Measurements from ENCODE around the gene CDC42BPB. TPM values are rescaled to one million over a fixed set of nuclear protein-coding genes. Genes with fewer than 3 reads are reported as not detected.

CDC42BPB gene
- total RNA-seq, 1 donor from 2014 or later, result 187 TPM

DNA sequence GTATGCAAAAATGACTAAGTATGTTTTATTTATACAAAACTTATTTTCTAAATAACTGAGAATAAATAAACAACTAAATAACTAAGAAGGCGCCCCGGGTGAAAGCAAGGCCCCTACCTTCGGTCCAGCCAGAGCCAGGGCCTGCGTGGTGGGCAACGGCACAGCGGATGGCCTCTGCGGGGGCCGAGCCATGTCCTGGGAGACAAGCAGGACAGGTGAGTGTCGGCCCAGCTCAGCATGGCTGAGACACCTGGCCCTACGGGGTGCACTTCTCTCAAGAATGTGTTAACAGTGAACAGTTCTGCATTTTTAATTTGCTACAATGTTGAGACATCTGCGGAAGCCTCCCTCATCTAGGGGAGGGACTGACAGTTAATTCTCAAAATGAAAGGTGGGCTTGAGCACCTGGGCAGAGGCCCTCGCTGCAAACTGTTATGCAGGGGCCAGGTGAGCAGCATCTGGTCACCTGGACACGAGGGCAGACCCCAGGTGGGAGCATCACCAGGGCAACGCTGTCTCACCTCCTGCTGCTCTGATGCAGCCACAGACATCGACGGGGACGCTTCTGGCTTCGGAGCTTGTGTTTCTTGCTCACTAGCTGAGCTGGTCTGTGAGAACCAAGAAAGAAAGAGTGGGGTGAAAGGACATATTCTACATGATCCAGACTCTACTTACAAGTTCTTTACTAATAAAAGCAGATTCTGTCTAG lies 103.1 kb downstream of the CDC42BPB start:
- no peak for DNase-seq (ENCODE audit: low spot score)
- Mint-ChIP-seq H3K4me3 (ENCODE audit: unreplicated experiment) (no peak overlapping the region), H3K9me3 (ENCODE audit: unreplicated experiment) (no peaks in the 10 kb centered on the region), H3K27ac (ENCODE audit: unreplicated experiment) (no peak overlapping the region), H3K36me3 (ENCODE audit: low read depth, unreplicated experiment) (peaks cover 51% of the 10 kb centered on the region), H3K27me3 (ENCODE audit: unreplicated experiment) (peaks cover 19% of the 10 kb centered on the region), H3K4me1 (ENCODE audit: unreplicated experiment) (no peaks in the 10 kb centered on the region)
- no peak for TF ChIP-seq CTCF (IDR thresholded peaks at IDR 0.05; ENCODE audit: unreplicated experiment)

GRCh38 chr14:102953100-102953499 lies 104.2 kb downstream of the CDC42BPB start:
- no peak for TF ChIP-seq CTCF (IDR thresholded peaks at IDR 0.05; ENCODE audit: unreplicated experiment)
- Mint-ChIP-seq H3K27ac (ENCODE audit: unreplicated experiment) (no peak overlapping the region), H3K9me3 (ENCODE audit: unreplicated experiment) (no peaks in the 10 kb centered on the region), H3K36me3 (ENCODE audit: low read depth, unreplicated experiment) (peaks cover 52% of the 10 kb centered on the region), H3K4me1 (ENCODE audit: unreplicated experiment) (no peaks in the 10 kb centered on the region), H3K4me3 (ENCODE audit: unreplicated experiment) (no peak overlapping the region), H3K27me3 (ENCODE audit: unreplicated experiment) (peaks cover 19% of the 10 kb centered on the region)
- DNase-seq (ENCODE audit: low spot score), result no peak

GRCh38 chr14:102952276-102952675 lies 105.1 kb downstream of the CDC42BPB start:
- peaks cover 51% of the 10 kb centered on the region for H3K36me3 Mint-ChIP-seq (ENCODE audit: low read depth, unreplicated experiment)
- no peaks in the 10 kb centered on the region for H3K4me1 Mint-ChIP-seq (ENCODE audit: unreplicated experiment)
- H3K4me3 Mint-ChIP-seq (ENCODE audit: unreplicated experiment), result no peak overlapping the region
- H3K27me3 Mint-ChIP-seq (ENCODE audit: unreplicated experiment), result peaks cover 22% of the 10 kb centered on the region
- no peak for TF ChIP-seq CTCF (IDR thresholded peaks at IDR 0.05; ENCODE audit: unreplicated experiment)
- DNase-seq (ENCODE audit: low spot score), result no peak
- no peak overlapping the region for H3K27ac Mint-ChIP-seq (ENCODE audit: unreplicated experiment)
- no peaks in the 10 kb centered on the region for H3K9me3 Mint-ChIP-seq (ENCODE audit: unreplicated experiment)

GRCh38 chr14:102951799-102952198 lies 105.5 kb downstream of the CDC42BPB start:
- H3K9me3 Mint-ChIP-seq (ENCODE audit: unreplicated experiment), result no peaks in the 10 kb centered on the region
- no peaks in the 10 kb centered on the region for H3K4me1 Mint-ChIP-seq (ENCODE audit: unreplicated experiment)
- H3K4me3 Mint-ChIP-seq (ENCODE audit: unreplicated experiment), result no peak overlapping the region
- peaks cover 22% of the 10 kb centered on the region for H3K27me3 Mint-ChIP-seq (ENCODE audit: unreplicated experiment)
- no peak overlapping the region for H3K27ac Mint-ChIP-seq (ENCODE audit: unreplicated experiment)
- H3K36me3 Mint-ChIP-seq (ENCODE audit: low read depth, unreplicated experiment), result peaks cover 54% of the 10 kb centered on the region
- DNase-seq (ENCODE audit: low spot score), result no peak
- no peak for TF ChIP-seq CTCF (IDR thresholded peaks at IDR 0.05; ENCODE audit: unreplicated experiment)

DNA sequence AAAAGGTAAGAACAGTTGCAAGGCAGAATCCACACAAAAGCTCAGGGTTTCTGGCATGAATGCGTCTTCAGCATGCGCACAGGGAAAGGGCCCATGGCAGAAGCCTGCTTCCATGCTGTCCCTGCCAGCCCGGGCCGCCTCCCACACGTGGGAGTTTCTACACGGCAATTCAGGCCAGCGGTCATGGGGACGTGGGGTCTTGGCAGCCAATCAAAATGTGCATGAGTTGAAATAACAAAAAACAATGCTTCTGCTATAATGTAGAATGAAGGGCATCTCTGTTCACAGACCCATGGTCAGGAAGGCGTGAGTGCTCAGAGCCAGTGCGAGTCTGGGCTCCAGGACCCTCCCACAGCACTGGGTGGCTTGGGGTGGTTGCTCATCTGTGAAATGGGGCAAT lies 106.3 kb downstream of the CDC42BPB start:
- Mint-ChIP-seq H3K27me3 (ENCODE audit: unreplicated experiment) (peaks cover 27% of the 10 kb centered on the region), H3K9me3 (ENCODE audit: unreplicated experiment) (no peaks in the 10 kb centered on the region), H3K4me1 (ENCODE audit: unreplicated experiment) (no peaks in the 10 kb centered on the region), H3K27ac (ENCODE audit: unreplicated experiment) (no peak overlapping the region), H3K36me3 (ENCODE audit: low read depth, unreplicated experiment) (peaks cover 56% of the 10 kb centered on the region), H3K4me3 (ENCODE audit: unreplicated experiment) (peak overlapping the region; percentile 71)
- DNase-seq (ENCODE audit: low spot score), result no peak
- no peak for TF ChIP-seq CTCF (IDR thresholded peaks at IDR 0.05; ENCODE audit: unreplicated experiment)
